ENCODE data around the gene TDRD9. TPM values are rescaled to one million over a fixed set of nuclear protein-coding genes. Genes with fewer than 3 reads are reported as not detected.

TDRD9 gene
- total and polyA plus RNA-seq, 2 of the 4 experiments (the other 2 are of a cell fraction), result 0.07 to 0.18 TPM

GRCh38 chr14:103896578-103896977 is 31.7 kb upstream of the TDRD9 start:
- POLR2A ChIA-PET (ENCODE audit: unreplicated experiment), result no interaction called here
- no peak overlapping the region for H3K4ac ChIP-seq (ENCODE audit: low read depth, low read length)
- no peak overlapping the region for H3K18ac ChIP-seq (ENCODE audit: low read depth, low read length)
- H2AK9ac ChIP-seq (replicated peaks; ENCODE audit: low read depth, low read length, poor library complexity), result peak overlapping the region; percentile 2
- ATAC-seq (ENCODE audit: low read depth) (no peak), DNase-seq (peak; percentile 6)
- H3K4me2 ChIP-seq (ENCODE audit: low read depth, low read length), result no peak overlapping the region
- H3K4me3 ChIP-seq (ENCODE audit: insufficient read depth, low read depth, low read length), result no peak overlapping the region
- CTCF ChIA-PET, result interaction anchor here (0.6 kb wide), 1 partner anchor 13 kb away, joined by 3 read pairs; no protein-coding TSS in a partner anchor
- H3K9me1 ChIP-seq (ENCODE audit: insufficient read depth, low read length), result no peaks in the 10 kb centered on the region
- H3K14ac ChIP-seq (replicated peaks; ENCODE audit: low read depth, low read length), result no peak overlapping the region
- no peak overlapping the region for H4K8ac ChIP-seq (ENCODE audit: low read depth in 2 of 2, low read length in 2 of 2)
- intact Hi-C loops (cut with micrococcal nuclease) (no loop called here), in situ Hi-C loops (cut with MboI; ENCODE audit: low sequenced_read_pairs) (no loop called here), dilution Hi-C loops (cut with HindIII; ENCODE audit: low sequenced_read_pairs, unreplicated experiment) (no loop called here)
- peak overlapping the region; percentile 50 for H2AFZ ChIP-seq (replicated peaks; ENCODE audit: low read length, poor library complexity)
- no peaks in the 10 kb centered on the region for H3K4me1 ChIP-seq (ENCODE audit: control insufficient read depth, insufficient read depth, low read length)
- H2BK5ac ChIP-seq (ENCODE audit: low read depth, low read length, poor library complexity, severe bottlenecking), result no peak overlapping the region
- H2BK15ac ChIP-seq (ENCODE audit: low read depth, low read length), result no peak overlapping the region
- H4K91ac ChIP-seq (ENCODE audit: insufficient read depth, low read depth, low read length), result no peak overlapping the region
- no peak overlapping the region for H3K27ac ChIP-seq (ENCODE audit: insufficient read depth, low read length)
- no TSS peak for BruUV-seq (replicated peaks)
- TF ChIP-seq BHLHE40 (IDR thresholded peaks at IDR 0.05; ENCODE audit: low read depth, low read length) (no peak), SMC3 (IDR thresholded peaks at IDR 0.05; ENCODE audit: low read depth, low read length) (no peak), NFE2L2 (IDR thresholded peaks at IDR 0.05; ENCODE audit: low read depth, low read length) (no peak), POLR2A (IDR thresholded peaks at IDR 0.05; ENCODE audit: low read depth, low read length) (no peak), USF2 (IDR thresholded peaks at IDR 0.05; ENCODE audit: low read depth, low read length) (no peak), MXI1 (IDR thresholded peaks at IDR 0.05; ENCODE audit: borderline replicate concordance, low read depth, low read length) (no peak), RFX5 (IDR thresholded peaks at IDR 0.05; ENCODE audit: low read depth, low read length) (no peak), CHD1 (IDR thresholded peaks at IDR 0.05; ENCODE audit: low read depth, low read length) (no peak), RAD21 (IDR thresholded peaks at IDR 0.05; ENCODE audit: low read length) (no peak), RCOR1 (IDR thresholded peaks at IDR 0.05; ENCODE audit: insufficient replicate concordance, low read length) (no peak), FOS (IDR thresholded peaks at IDR 0.05; ENCODE audit: low read depth, low read length) (no peak), MAFK (IDR thresholded peaks at IDR 0.05; ENCODE audit: low read depth, low read length) (no peak)
- TF ChIP-seq, protein P1, sequence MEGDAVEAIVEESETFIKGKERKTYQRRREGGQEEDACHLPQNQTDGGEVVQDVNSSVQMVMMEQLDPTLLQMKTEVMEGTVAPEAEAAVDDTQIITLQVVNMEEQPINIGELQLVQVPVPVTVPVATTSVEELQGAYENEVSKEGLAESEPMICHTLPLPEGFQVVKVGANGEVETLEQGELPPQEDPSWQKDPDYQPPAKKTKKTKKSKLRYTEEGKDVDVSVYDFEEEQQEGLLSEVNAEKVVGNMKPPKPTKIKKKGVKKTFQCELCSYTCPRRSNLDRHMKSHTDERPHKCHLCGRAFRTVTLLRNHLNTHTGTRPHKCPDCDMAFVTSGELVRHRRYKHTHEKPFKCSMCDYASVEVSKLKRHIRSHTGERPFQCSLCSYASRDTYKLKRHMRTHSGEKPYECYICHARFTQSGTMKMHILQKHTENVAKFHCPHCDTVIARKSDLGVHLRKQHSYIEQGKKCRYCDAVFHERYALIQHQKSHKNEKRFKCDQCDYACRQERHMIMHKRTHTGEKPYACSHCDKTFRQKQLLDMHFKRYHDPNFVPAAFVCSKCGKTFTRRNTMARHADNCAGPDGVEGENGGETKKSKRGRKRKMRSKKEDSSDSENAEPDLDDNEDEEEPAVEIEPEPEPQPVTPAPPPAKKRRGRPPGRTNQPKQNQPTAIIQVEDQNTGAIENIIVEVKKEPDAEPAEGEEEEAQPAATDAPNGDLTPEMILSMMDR (conservative IDR thresholded peaks at IDR 0.05; ENCODE audit: low read depth, low read length), result no peak
- H2BK20ac ChIP-seq (ENCODE audit: low read depth, low read length), result no peak overlapping the region
- peaks cover 2% of the 10 kb centered on the region for H3K27me3 ChIP-seq (ENCODE audit: control insufficient read depth, insufficient read depth, low read length)
- H2BK120ac ChIP-seq (ENCODE audit: low read depth, low read length), result no peak overlapping the region
- H3K9me3 ChIP-seq (ENCODE audit: control insufficient read depth, insufficient read depth, low read length), result 0 out of 2 replicates have a peak, but pooled peaks cover 2% of the 10 kb centered on the region
- no peaks in the 10 kb centered on the region for H3K36me3 ChIP-seq (ENCODE audit: control insufficient read depth, insufficient read depth, low read length)
- H3K56ac ChIP-seq (ENCODE audit: extremely low read depth, insufficient read depth, low read length), result no peak overlapping the region
- H2AK5ac ChIP-seq (ENCODE audit: low read depth, low read length), result no peak overlapping the region
- no peaks in the 10 kb centered on the region; the same call in 1 of the 2 replicates for H4K20me1 ChIP-seq (ENCODE audit: insufficient read depth, low read length)
- H3K23ac ChIP-seq (ENCODE audit: low read depth, low read length), result no peak overlapping the region
- H4K5ac ChIP-seq (ENCODE audit: low read depth, low read length), result no peak overlapping the region
- WGBS, 2 experiments (ENCODE audit: extremely low coverage in 2 of 2, insufficient read length in 1 of 2), result 100% methylated on average over 1 of the region's 6 CpGs; no CpG with 5 or more reads in 1 of the 2 experiments
- no peak overlapping the region for H3K9ac ChIP-seq (ENCODE audit: low read depth, low read length)
- no peaks in the 10 kb centered on the region for H3K79me1 ChIP-seq (ENCODE audit: low read depth in 1 of 2, low read length in 2 of 2)

Measured in IMR-90 (cell line).